IPS DF 4.7 (cell line): ENCODE measurements around the gene PLCB4.

ENCODE experiments used
- DNase-seq: peaks from one replicate; pipeline ENCODE4 v3.0.0-alpha.2; 2013; ENCODE audit warnings: low spot score; ENCODE audit errors: extremely low read depth

The PLCB4 gene

DNA sequence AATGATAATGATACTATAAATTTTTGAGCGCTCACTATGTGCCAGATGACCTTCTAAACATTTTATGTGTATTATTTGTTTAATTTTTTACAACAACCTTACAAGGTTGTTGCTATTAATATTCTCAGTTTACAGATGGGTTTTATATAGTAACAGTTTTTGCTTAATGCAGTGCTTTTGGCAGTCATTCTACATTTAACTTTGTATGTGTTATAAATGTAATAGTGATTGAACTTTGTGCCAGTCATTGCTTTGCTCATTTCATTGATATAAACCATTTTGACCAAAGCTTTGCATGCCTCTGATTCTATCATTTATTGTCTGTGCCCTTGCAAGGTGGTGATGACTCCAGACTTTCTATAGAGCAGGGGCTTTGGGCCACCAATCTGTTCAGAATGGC is 239.2 kb downstream of the PLCB4 start:
- no peak for DNase-seq

GRCh38 chr20:9311132-9311531 is 242.2 kb downstream of the PLCB4 start:
- no peak for DNase-seq

DNA sequence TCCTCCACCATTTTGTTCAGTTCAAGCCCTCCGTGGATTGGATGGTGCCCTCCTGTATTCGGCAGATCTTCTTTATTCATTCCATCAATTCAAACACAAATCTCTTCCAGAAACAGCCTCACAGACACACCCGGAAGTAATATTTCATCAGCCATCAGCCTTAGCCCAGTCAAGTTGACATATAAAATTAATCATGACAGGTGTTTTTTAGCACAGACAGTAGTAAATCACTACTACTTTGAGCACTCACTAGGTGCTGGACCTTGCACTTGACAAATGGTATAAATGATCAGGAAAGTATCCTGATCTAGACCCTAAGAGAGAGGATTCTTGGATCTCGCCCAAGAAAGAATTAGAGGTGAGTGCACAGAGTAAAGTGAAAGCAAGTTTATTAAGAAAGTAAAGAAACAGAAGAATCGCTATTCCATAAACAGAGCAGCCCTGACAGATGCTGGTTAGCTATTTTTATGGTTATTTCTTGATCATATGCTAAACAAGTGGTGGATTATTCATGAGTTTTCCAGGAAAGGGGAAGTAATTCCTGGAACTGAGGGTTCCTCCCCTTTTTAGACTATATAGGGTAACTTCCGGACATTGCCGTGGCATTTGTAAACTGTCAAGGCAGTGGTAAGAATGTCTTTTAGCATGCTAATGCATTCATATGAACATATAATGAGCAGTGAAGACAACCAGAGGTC is 250.9 kb downstream of the PLCB4 start:
- no peak for DNase-seq

- DNase-seq = no peak
Measured at GRCh38 chr20:9321007-9321406, 252.1 kb downstream of the PLCB4 start.

GRCh38 chr20:9322661-9323060 is 253.8 kb downstream of the PLCB4 start:
- DNase-seq = no peak

DNA sequence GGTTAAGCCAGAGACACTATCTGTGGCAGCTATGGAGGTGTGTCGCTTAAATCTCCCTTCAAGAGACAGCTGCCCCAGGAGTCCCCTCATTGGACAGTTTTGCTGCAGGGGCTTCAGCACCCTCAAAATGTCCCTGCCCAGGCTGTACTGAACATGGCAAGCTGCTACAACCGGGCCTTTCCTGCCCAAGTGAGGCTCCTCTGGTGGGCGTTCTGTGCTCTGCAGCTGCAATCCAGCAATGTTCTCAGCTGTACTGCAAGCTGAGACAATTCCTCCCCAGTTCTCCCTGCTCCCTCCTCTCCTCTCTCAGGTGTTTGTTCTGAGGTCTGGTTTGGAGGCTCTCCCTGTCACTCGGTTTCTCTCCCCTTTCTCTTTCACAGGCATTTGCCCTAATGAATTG is 254.7 kb downstream of the PLCB4 start:
- peak; percentile 19 for DNase-seq

DNA sequence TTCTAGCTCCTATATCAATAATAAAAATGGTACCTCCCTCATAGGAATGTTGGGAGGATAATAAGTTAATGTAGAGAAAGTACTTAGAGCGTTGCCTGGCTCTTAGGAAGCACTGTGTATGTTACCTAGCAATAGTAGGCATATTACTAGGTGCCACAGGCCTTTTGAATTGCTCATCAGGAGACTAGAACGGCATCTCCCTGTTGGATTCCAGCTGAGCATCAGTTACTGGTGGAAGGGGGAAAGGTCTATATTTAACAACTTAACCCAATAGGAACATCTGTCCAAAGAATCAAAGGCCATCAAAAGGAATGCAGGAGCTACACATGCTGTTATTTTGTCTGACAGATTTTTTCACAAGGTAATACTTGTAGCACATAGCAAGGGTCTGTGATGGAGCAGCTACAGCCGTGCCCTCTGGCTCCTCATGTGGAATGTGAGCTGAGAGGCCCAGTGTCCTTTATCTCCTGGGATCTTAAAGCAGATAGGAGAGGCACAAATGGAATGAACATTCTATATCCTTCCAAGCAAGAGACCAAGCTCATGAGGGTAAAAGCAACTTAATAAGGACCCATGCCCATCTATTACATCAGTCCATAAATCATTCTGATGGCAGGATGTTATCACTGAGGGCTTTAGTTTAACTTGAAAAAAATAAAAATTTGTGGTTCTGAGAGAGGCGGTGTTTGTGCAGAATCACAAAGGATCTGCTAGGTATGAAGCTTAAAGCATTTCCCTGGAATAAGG is 260.6 kb downstream of the PLCB4 start:
- DNase-seq = no peak

DNA sequence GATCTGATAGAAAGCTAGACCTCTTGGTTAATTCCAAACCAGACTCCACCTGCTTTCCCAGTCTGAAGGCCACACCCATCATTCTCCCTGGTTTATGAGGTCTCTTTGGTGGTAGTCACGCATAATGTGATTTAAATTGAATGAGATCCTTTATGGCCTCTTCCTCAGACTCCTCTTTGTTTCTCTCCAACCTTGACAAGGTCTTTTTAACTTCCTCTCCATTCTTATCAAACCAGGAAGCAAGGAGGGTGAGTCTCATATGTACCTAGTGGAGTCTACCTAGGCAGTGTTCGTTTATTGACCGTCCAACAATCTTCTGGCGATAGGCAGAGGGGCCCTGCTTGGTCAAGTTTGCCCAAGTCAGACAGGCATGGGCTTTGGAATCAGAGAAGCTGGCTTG is 261.3 kb downstream of the PLCB4 start:
- DNase-seq = no peak

GRCh38 chr20:9331707-9332435 is 263.0 kb downstream of the PLCB4 start:
- DNase-seq = no peak

DNA sequence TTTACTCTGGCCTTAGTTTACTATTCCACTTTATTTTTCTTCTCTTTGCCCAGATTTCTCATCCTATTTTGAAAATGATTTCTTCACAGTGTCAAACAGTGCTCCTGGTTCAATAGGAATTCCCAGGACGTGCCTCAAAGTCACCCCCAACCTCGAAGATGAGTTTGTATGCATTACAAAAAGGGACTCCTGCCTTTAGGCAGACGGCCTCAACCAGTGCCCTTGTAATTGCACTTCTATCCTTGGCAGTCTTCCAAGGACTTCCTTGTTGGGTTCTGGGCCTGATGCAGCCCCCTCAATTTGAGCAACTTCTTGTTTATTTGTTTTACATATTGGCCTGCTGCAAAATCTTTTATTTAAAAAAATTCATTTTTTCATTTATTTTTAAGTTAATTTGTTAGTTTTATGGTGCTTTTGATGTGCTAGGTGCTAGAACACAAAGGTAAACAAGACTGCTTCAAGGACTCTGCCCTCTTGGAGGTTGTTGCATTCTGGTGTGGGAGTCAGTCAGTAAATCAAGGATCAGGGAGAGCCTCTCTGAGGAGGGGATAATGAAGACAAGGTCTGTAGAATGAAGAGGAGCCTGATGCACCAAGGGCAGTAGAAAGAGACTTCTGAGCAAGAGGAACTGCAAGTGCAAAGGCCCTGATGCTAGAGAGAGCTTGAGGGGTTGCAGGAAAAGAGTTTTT is 264.0 kb downstream of the PLCB4 start:
- no peak for DNase-seq

- DNase-seq = no peak
Measured at GRCh38 chr20:9334866-9335265, 266.0 kb downstream of the PLCB4 start.

DNA sequence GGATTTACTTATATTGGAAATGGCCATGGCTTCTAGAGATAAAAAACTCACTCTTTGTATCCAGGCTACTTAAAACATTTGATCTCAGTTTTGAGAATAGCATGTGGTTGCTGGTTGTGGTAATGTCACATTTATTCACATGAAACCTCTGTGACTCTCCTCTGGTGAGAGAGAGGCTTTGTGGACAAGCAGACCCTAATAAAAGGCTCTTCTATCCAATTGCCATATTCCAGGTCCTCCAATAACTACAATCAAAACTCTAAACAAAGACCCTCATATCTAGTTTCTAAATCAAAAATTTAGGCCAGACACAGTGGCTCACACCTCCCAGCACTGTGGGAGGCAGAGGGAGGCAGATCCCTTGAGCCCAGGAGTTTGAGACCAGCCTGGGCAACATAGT is 269.2 kb downstream of the PLCB4 start:
- DNase-seq = no peak

- DNase-seq = no peak
Measured at GRCh38 chr20:9339708-9340107, 270.8 kb downstream of the PLCB4 start.

- no peak for DNase-seq
Measured at GRCh38 chr20:9342651-9343050, 273.8 kb downstream of the PLCB4 start.

- DNase-seq = no peak
Measured at GRCh38 chr20:9344083-9344920, 275.4 kb downstream of the PLCB4 start.

DNA sequence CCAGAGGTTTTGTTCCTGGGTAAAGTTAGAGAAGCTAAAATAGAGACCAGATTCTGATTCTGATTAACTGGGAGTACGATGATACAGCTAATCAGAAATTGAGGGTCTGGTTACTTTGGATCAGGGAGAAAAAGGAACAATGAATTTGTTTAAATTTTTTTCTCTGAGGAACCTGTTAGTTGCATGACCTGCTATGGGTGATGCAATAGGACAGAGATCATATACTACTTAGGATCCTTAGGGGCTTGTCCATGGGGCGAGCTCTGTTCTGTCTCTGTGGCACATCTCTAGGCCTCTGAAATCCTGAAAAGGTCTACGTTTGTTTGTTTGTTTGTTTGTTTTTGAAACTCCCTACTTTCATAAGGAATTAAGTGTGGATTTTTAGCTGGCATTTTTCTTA is 279.4 kb downstream of the PLCB4 start:
- DNase-seq = no peak

DNA sequence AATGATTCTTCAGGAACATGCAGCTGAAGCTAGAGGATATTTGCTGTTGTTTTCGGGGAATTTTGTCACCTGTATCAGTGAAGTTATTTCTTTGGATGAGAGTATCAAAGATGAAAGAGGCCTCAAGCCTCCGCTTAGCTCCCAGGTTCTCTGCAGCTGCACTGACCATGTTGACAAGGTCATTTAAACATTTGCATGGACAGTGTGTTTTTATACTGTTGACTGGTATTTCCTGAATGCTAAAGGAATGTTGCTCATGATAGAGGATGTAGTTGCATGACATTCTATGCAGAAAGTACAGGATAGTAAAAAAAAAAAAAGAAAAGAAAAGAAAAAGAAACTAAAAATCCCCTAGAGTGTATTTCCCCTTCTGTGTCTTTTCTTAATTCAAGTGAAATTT is 279.9 kb downstream of the PLCB4 start:
- no peak for DNase-seq

DNA sequence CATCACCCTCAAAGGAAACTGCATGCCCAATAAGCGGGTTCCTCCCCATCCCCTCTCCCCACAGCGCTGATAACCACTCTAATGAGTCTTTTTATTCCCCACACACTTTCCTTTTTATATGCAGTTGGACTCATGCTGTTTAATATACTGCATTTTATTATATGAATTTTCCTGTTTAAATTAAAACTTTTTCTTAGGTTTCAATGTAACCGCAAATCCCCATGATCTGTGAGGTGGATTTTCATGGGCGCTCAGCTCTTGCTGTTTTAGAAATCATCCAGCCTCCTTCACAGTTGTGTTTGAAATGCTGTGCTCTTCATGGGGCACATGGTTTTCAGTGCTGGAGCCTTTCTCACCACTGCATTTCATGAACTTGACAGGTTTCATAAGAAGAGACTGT is 280.4 kb downstream of the PLCB4 start:
- DNase-seq = no peak

- DNase-seq = no peak
Measured at GRCh38 chr20:9352739-9353138, 283.9 kb downstream of the PLCB4 start.

- DNase-seq = no peak
Measured at GRCh38 chr20:9353180-9353915, 284.5 kb downstream of the PLCB4 start.
